GM23248 (cell line): ENCODE data around the gene GALK2.

ENCODE experiments used
- EZH2 ChIP-seq: fragments of 200-600 bp; sonication (generic); IDR thresholded peaks from 2 replicates; pipeline ENCODE4 v1.6.1; 2018; ENCODE audit warnings: antibody characterized with exemption, mild to moderate bottlenecking; ENCODE audit not compliant: insufficient read depth, poor library complexity, severe bottlenecking
- EZH2phosphoT487 ChIP-seq: fragments of 200-600 bp; sonication (generic); IDR thresholded peaks from 2 replicates; pipeline ENCODE4 v1.6.1; 2018; ENCODE audit warnings: antibody characterized with exemption, moderate library complexity, mild to moderate bottlenecking, low read depth; ENCODE audit not compliant: insufficient read depth

DNA sequence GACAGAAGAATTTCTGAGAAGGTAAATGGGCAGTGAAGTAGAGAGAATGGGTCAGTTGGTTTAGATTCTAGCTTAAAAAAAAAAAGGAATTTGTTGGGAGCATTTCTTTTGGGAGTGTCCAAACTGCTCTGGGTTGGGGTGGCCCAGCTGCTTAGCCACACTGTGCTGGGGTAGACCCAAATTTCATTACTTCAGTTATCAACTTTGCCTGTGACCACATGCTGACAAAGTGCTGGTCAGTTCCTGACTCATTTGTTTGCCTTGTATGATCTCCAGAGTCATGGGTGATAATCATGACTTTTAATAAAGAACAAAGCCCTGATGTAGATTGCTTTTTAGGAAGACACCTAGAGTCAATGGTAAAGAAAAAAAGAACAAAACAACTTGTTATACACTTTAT lies 131.5 kb downstream of the GALK2 start:
- TF ChIP-seq EZH2 (no peak), EZH2phosphoT487 (no peak)
